ENCODE data around the gene NOL11.

- TF ChIP-seq, protein P1, sequence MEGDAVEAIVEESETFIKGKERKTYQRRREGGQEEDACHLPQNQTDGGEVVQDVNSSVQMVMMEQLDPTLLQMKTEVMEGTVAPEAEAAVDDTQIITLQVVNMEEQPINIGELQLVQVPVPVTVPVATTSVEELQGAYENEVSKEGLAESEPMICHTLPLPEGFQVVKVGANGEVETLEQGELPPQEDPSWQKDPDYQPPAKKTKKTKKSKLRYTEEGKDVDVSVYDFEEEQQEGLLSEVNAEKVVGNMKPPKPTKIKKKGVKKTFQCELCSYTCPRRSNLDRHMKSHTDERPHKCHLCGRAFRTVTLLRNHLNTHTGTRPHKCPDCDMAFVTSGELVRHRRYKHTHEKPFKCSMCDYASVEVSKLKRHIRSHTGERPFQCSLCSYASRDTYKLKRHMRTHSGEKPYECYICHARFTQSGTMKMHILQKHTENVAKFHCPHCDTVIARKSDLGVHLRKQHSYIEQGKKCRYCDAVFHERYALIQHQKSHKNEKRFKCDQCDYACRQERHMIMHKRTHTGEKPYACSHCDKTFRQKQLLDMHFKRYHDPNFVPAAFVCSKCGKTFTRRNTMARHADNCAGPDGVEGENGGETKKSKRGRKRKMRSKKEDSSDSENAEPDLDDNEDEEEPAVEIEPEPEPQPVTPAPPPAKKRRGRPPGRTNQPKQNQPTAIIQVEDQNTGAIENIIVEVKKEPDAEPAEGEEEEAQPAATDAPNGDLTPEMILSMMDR (IDR thresholded peaks at IDR 0.05): no peak
- TF ChIP-seq POLR2A (IDR thresholded peaks at IDR 0.05): no peak
Observed at GRCh38 chr17:67713169-67713568, 4.6 kb upstream of the NOL11 start.
